HG02763 (cell line): ENCODE measurements around the gene ZC3H7A.

Source experiments
- ATAC-seq: cut with Tn5 transposase; IDR thresholded peaks from one replicate; pipeline ENCODE4 v1.9.1; 2021; ENCODE audit warnings: mild to moderate bottlenecking, moderate library complexity; ENCODE audit not compliant: unreplicated experiment

The ZC3H7A gene

GRCh38 chr16:11780991-11781680 is 15.9 kb downstream of the ZC3H7A start:
- no peak for ATAC-seq

DNA sequence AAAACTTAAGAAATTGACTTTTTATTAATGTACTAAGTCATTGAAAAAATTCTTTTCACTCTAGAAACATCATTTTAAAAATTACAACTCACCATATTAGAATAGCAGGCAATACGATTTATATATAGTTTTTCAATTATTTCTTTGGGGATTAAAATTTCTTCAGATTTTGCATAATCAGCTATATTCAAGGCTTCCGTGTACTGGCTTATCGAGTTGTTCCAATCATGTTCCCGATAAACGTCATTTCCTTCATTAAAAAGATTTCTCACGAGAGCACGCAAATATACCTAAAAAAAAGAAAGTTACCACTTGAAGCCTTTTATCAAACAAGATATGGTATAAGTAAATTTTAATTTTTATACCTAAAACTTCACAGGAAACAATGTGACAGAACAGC is 18.0 kb downstream of the ZC3H7A start:
- no peak for ATAC-seq

DNA sequence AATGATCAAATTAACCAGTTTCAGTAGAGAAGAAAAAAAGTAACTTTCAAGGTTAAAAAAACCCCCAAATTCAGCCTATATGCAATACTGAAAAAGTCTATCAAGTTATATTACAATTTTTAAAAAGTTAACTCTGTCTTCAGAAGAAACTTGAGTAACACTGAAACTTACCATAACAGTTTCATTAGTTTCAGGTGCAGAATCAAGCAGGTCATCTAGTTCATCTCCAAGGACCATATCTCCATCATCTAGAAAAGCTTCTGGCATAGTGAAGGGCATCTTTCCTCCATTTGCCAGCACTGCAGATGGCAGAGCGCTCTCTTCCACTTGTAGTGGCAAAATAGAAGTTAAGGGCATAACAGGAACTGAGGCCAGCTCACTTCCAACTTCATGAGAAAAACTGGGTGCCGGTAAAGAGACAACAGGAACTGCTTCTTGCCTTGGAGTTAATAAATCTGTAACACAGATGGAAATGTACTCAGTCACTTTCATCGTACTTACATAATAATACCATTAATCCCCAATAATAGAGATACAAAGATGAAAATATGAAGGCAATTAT is 22.9 kb downstream of the ZC3H7A start:
- ATAC-seq, result no peak

DNA sequence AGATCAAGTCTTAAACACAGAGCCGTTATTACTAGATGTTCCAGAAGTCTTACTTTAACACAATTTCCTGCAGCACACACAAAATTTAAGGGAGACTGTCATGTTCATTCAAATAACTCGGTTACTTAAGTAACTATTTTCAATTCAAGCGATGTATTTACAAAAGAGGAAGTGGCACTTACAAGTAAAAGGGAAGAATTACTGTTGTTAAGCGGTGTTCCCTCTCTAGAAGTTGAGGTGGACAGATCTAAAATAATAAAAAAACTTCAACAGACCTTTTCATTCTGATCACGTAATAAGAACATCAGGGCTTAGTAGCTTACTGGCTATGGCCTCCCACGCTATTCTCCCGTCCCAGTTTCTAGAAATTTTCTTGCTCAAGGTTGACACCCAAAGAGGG is 28.2 kb downstream of the ZC3H7A start:
- no peak for ATAC-seq

DNA sequence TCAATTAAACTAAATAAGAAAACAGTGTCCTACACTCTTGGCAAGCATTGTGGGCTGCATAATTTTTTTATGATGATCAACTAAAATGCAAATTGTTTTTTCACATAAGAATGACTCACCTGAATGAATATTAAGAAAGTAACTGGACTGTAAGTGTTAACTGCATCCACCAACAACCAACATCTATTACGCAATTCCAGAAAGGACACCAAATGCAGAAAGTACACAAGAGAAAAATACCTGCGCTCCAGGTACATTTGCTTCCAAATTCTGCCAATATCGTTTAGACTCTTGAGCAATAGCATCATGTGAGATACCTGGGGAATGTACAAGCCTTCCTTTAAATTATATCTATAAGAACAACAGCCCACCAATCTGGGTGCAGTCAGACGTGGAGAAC is 34.6 kb downstream of the ZC3H7A start:
- no peak for ATAC-seq

GRCh38 chr16:11759997-11760396 is 37.1 kb downstream of the ZC3H7A start:
- no peak for ATAC-seq

DNA sequence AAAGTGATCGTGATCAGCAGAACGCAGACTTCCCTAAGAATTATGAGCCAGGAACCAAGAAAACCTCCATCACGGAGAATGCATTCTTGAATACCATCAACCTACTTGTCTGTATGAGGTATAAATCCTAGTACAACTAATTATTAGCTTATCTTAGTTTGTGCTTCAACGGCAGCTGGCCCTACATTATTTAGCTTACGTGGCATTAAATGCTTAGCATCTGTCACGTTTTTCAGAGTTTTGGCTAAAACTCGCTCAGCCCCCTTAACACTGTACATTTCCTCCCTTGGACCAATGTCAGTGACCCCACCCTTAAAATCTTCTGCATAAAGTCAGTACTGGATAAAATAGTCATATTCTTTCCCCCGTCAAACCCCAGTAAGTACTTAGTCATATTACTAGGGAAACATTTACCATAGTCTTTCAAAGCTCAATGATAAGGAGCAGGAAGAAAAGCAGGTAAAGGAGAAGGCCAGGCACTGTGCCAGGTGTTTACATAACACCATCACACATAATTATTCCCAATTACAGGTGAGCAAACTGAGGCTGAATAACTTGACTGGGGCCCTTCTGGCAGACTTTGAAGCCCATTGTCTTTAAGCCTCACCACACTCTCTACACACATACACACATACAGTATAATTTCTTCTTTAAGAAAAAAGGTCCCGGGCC is 37.8 kb downstream of the ZC3H7A start:
- no peak for ATAC-seq

- no peak for ATAC-seq
These were observed 39.1 kb downstream of the ZC3H7A start for GRCh38 chr16:11757671-11758545.

DNA sequence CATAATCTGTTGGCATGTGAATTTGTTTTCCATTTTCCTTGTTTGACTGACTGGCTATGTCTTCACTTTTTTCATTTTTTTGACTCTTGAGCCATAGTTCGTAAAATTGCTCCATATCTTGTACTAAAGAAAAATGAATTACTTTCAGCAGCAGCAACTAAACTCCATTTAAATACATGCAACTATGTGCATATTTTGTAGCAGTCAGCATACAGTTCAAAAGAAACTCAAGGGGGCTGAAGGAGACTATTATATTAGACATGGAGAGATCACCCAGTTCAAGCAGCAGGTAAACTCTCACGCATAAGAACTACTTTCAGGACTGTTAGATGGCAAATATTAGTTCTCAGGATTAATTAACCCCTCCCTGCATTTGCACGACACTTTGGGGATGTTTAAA is 40.8 kb downstream of the ZC3H7A start:
- ATAC-seq, result no peak

DNA sequence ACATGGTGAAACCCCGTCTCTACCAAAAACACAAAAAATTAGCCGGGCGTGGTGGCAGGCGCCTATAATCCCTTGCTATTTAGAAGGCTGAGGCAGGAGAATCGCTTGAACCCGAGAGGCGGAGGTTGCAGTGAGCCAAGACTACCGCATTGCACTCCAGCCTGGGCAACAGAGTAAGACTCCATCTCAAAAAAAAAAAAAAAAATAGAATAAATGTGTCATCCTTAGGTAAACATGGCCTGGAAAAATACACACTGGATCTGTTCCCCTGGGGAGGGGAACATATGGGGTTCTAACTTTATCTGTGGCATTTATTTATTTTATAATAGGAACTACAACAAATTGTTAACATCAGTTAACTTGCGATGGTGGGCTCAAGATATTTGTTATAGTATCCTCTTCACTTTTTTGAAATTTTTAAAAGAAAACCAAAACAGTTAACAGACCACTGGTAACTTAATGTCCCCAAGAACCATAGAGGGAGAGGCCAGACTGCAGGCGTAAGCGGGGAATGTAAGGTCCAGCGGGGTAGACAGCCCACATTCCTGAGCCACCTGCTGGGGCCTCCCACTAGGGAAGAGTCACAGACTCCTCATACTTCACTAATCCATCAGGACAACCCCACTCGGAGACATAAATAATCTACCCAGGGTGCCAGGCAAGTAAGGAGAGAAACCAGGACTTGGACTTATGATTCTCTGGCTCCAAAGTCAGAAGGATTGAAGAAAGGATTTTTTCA is 41.9 kb downstream of the ZC3H7A start:
- no peak for ATAC-seq

DNA sequence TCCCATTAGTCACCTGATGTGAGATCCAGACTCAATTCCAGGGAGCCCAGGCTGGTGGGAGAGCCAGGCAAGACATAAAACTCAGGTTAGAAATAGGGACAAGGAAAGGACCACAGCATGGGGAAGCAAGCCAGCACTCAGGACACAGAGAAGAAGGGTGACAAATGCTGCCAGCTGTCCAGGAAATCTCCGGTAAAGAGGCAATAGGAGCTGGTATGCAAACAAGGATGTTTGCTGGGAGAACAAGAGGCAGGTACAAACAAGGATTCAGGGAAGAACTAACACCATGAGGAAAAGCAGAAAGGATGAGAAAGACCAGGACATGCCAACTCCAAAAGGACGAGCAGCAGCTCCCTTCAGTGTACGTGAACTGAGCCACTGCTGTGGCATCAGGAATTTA is 44.2 kb downstream of the ZC3H7A start:
- no peak for ATAC-seq

DNA sequence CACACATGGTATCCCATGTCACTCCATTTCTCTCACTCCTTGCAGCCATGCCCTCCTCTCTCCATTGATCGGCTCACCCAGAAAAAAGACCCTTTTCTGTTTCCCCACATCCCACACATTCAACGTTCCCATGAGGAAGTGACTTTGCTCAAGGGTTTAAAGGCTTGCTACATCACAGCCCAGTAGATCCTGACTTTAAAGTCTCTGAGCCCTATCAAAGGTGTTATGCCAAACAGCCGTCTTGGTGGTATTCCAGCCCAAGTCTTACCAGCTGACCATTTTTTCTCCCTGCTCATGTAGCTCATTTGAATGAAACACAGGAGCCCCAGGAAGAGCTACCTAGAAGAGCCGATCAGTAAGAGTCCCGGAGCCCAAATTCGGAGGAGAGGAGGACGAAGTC is 47.0 kb downstream of the ZC3H7A start:
- ATAC-seq, result no peak

DNA sequence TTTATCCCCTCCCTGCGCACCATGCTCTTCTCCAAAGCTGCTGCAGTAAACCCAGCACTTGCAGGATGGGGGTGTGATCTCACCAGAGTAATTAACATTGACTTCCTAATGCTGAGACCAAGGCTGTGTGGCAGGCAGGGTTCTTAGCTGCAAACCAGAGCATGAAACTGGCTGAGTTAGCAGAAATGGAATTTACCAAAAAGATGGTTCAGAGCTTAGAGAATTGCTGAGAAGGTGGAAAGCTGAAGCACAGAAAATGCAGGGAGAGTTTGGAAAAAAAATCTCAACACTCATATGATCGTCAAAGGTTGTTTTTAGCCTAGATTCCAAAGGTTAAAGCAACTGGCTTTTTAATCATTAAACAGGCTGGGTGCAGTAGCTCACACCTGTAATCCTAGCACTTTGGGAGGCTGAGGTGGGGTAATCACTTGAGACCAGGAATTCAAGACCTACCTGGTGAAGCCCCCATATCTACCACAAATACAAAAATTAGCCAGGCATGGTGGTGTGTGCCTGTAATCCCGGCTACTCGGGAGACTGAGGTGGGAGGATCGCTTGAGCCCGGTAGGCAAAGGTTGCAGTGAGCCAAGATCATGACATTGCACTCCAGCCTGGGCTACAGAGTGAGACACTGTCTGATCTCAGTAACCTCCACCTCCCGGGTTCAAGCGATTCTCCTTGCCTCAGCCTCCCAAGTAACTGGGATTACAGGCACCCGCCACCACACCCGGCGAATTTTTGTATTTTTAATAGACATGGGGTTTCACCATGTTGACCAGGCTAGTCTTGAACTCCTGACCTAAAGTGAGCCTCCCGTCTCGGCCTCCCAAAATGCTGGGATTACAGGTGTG is 48.4 kb downstream of the ZC3H7A start:
- no peak for ATAC-seq

DNA sequence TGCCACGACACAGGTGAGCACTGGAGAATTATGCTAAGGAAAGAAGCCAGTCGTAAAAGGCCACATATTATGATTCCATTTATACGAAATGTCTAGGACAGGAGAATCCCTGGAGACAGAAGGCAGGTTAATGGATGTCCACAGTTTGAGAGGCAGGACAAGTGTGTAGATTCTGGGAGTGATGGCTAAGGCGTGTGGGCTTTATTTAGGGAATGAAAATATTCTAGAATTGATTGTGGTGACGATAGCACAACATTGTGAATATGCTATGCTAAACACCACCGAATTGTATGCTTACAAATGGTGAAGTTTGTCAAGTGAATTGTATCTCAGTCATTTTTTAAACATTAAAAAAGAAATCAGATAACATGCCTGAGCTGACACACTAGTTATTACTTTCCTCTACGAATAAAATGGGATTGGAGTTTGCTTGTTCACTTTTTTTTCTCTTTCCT is 49.1 kb downstream of the ZC3H7A start:
- ATAC-seq, result no peak

GRCh38 chr16:11744075-11744470 is 53.0 kb downstream of the ZC3H7A start:
- ATAC-seq, result no peak

DNA sequence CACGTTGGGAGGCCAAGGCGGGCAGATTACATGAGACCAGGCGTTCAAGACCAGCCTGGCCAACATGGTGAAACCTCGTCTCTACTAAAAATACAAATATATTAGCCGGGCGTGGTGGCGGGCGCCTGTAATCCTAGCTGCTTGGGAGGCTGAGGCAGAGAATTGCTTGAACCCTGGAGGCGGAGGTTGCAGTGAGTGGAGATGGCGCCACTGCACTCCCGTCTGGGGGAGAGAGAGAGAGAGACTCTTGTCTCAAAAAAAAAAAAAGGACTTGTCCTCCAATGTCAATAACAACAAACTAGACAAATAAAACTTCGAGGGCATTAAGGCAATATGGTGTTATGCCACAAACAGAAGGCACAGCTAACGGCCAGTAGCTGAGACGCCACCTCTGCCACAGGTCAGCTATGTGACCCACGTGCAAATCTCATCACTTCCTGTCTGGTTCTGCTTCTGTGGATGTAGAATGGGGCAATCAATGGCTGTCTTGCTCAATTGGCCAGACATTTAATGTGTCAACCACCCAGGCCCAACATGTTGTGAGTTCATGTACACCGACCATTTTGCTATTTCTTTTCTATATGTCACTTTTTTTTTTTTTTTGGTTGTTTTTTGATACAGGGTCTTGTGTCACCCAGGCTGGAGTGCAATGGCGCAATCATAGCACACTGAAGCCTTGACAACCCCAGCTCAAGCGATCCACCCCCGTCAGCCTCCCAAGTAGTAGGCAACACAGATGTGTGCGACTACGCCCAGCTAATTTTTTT is 53.6 kb downstream of the ZC3H7A start:
- no peak for ATAC-seq

DNA sequence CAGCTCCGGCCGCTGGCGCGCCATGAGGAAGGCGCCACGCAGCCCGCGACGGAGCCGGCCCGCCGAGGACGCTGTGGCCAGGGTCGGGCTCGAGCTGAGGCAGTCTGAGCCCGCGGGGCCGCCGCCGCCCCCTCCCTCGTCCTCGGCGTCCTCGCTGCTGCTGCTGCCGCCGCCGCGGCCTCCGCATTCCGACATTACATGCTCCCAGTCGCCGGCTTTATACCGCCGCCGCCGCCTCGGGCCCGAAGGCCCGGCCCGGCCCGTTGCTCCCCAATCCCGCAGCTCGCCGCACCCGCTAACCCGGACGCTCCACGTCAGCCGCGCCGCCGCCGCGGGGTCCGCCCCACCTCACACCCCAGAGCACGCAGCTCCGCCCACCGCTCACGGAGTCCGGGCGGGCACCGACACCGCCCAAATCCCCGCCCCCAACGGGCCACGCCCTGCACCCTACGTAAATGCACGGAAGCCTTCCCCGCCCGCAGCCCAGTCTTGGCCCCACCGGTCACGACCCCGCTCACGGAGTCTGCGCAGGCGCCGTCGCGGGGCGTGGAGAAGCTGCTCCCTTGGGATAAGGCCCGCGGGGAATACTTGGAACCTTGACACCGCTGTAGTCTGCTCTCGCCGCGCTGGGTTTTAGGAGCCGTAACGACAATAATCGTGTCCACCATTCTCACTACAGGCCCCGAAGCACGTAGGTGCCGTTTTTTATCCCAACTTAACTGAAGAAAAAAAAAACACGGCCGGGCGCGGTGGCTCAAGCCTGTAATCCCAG is 54.3 kb downstream of the ZC3H7A start, which contains the start of gene TXNDC11:
TXNDC11 (minus strand) TSS at position 322 of the 772 bp plus-strand sequence; CDS start at position 195, 127 bp downstream.
- peak; percentile 85 for ATAC-seq

DNA sequence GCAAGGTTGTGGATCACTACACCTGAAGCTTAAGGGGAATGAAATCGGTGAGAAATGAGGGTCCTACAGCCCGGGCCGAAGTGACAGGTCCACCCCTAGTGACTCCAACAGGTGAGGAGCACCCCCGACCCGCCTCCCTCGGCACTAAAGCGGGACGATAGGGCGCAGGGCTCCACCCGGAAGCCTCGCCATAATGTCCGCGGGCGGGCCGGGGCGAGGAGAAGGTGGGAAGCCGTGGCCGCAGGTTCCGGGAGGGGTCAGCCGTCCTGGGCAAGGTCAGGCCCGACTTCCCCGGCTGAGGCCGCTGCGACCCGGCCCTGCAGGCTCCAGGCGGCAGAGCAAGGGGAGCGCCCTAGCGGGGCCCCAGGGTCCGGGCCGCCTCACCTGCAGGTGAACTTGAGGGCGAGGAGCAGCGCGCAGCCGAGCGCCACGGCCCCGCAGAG is 54.9 kb downstream of the ZC3H7A start:
- ATAC-seq, result no peak
